ENCODE data around the gene ING4. TPM values are rescaled to one million over a fixed set of nuclear protein-coding genes. Genes with fewer than 3 reads are reported as not detected.

The ING4 gene
- total RNA-seq, 4 donors from 2014 or later, result 53.2 to 85.0 (median 70.6) TPM

GRCh38 chr12:6664902-6665301 lies 2.0 kb upstream of the ING4 start:
- no peak overlapping the region for H3K4me3 ChIP-seq
- TF ChIP-seq POLR2A (IDR thresholded peaks at IDR 0.05) (no peak), POLR2AphosphoS5 (IDR thresholded peaks at IDR 0.05) (no peak), CTCF (IDR thresholded peaks at IDR 0.05) (no peak), EP300 (IDR thresholded peaks at IDR 0.05) (no peak)
- H3K27me3 ChIP-seq, result no peaks in the 10 kb centered on the region
- peaks cover 15% of the 10 kb centered on the region for H3K4me1 ChIP-seq
- 63% methylated on average over 2 of the region's 2 CpGs for WGBS
- DNase-seq (ENCODE audit: low spot score in 2 of 2), result no peak
- H3K27ac ChIP-seq, result no peak overlapping the region
- no peaks in the 10 kb centered on the region for H3K9me3 ChIP-seq
- peaks cover 33% of the 10 kb centered on the region for H3K36me3 ChIP-seq

DNA sequence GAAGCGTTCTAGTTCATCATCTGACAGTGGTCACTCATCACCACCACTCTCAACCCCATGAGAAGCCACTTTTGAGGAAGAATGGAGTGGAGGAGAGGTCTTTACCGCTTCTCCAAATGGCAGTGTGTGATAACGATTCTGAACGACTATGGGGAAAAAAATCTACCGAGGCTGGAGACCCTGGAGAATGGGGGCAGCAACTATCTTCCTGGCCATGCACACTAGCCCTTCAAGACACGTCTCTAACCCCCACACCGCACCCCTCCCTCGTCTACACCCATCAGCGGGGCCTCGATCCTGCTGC lies 365 bp downstream of the ING4 start:
- Histone ChIP-seq H3K9me3 (no peaks in the 10 kb centered on the region), H3K27ac (peak overlapping the region; percentile 56), H3K27me3 (no peaks in the 10 kb centered on the region), H3K4me3 (peak overlapping the region; percentile 64), H3K36me3 (peaks cover 21% of the 10 kb centered on the region), H3K4me1 (peaks cover 15% of the 10 kb centered on the region)
- no peak for DNase-seq (ENCODE audit: low spot score in 2 of 2)
- under 1% methylated on average over 10 of the region's 10 CpGs for WGBS
- TF ChIP-seq EP300 (IDR thresholded peaks at IDR 0.05) (no peak), CTCF (IDR thresholded peaks at IDR 0.05) (no peak), POLR2A (IDR thresholded peaks at IDR 0.05) (no peak), POLR2AphosphoS5 (IDR thresholded peaks at IDR 0.05) (no peak)

DNA sequence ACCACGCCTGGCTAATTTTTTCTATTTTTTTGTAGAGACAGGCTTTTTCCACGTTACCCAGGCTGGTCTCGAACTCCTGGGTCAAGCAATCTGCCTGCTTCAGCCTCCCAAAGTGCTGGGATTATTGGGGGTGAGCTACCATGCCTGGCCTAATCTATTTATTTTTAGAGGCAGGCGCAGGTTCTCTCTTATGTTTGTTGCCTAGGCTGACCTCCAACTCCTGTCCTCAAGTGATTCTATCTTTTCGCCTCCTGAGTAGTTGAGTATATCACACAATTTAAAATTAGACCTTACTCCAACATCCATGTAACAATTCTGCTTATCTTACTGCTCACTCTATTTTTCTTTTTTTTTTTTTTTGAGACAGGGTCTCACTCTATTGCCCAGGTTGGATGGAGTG lies 8.9 kb downstream of the ING4 start:
- H3K4me3 ChIP-seq, result no peak overlapping the region
- WGBS, result 93% methylated on average over 5 of the region's 5 CpGs
- no peaks in the 10 kb centered on the region for H3K4me1 ChIP-seq
- no peak for DNase-seq (ENCODE audit: low spot score in 2 of 2)
- no peak for TF ChIP-seq POLR2A (IDR thresholded peaks at IDR 0.05)
- no peak for TF ChIP-seq CTCF (IDR thresholded peaks at IDR 0.05)
- TF ChIP-seq POLR2AphosphoS5 (IDR thresholded peaks at IDR 0.05), result no peak
- H3K36me3 ChIP-seq, result peaks cover 87% of the 10 kb centered on the region
- H3K9me3 ChIP-seq, result no peaks in the 10 kb centered on the region
- H3K27me3 ChIP-seq, result no peaks in the 10 kb centered on the region
- H3K27ac ChIP-seq, result no peak overlapping the region

DNA sequence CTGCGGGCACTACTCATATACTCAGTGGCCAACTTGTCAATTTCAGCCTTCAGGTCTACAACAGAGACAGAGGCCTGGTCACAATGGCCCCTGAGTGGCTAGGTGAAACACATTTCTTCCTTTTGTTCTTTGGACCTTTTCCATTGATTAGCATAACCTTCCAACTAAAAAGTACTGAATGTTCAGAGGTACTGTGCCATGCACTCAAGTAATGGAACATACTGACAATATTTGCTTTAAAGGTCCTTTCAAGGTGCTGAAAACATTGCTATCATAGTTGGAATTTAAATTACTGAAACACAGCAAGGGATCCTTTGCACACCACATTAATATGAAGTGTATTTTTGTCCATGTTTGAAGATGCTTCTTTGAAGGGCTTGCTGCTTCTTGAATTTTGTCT lies 9.6 kb downstream of the ING4 start:
- Histone ChIP-seq H3K9me3 (no peaks in the 10 kb centered on the region), H3K4me3 (no peak overlapping the region), H3K36me3 (peaks cover 91% of the 10 kb centered on the region), H3K4me1 (no peaks in the 10 kb centered on the region), H3K27me3 (no peaks in the 10 kb centered on the region), H3K27ac (no peak overlapping the region)
- WGBS, result 100% methylated on average over 1 of the region's 1 CpG
- no peak for TF ChIP-seq POLR2AphosphoS5 (IDR thresholded peaks at IDR 0.05)
- no peak for TF ChIP-seq POLR2A (IDR thresholded peaks at IDR 0.05)
- no peak for TF ChIP-seq CTCF (IDR thresholded peaks at IDR 0.05)
- no peak for TF ChIP-seq EP300 (IDR thresholded peaks at IDR 0.05)
- no peak for DNase-seq (ENCODE audit: low spot score in 2 of 2)

- H3K4me3 ChIP-seq, result no peak overlapping the region
- H3K27ac ChIP-seq, result no peak overlapping the region
- TF ChIP-seq POLR2A (IDR thresholded peaks at IDR 0.05) (no peak), POLR2AphosphoS5 (IDR thresholded peaks at IDR 0.05) (no peak), CTCF (IDR thresholded peaks at IDR 0.05) (no peak), EP300 (IDR thresholded peaks at IDR 0.05) (no peak)
- no peaks in the 10 kb centered on the region for H3K9me3 ChIP-seq
- 82% methylated on average over 12 of the region's 12 CpGs for WGBS
- peaks cover 85% of the 10 kb centered on the region for H3K36me3 ChIP-seq
- DNase-seq (ENCODE audit: low spot score in 2 of 2), result no peak
- H3K27me3 ChIP-seq, result no peaks in the 10 kb centered on the region
- peaks cover 1% of the 10 kb centered on the region for H3K4me1 ChIP-seq
Observed at GRCh38 chr12:6652391-6652790, 10.5 kb downstream of the ING4 start.
